HG02678 (cell line): Measurements from ENCODE around the gene ZNF106.

Source experiments
- ATAC-seq: cut with Tn5 transposase; IDR thresholded peaks from one replicate; pipeline ENCODE4 v1.9.1; 2021; ENCODE audit warnings: mild to moderate bottlenecking, moderate library complexity; ENCODE audit not compliant: unreplicated experiment

Gene ZNF106

DNA sequence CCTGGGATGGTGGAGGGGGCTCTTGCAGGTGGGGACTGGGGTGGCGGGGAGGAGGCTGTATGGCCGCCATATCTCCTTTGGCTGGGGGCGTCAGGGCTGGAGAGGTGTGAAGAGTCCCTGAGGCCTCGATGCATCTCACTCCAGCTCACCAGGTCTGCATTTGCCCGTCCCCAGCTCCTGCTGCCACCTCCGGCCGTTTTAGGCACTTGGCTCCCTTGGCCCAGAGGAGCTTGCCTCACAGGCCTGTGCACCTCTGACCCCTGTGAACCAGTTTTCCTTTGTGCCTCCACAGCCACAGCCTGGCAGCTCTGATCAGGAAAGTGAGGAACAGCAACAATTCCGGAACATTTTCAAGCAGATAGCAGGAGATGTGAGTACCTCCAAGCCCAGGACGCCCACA lies 81.9 kb downstream of the ZNF106 start:
- ATAC-seq = no peak

DNA sequence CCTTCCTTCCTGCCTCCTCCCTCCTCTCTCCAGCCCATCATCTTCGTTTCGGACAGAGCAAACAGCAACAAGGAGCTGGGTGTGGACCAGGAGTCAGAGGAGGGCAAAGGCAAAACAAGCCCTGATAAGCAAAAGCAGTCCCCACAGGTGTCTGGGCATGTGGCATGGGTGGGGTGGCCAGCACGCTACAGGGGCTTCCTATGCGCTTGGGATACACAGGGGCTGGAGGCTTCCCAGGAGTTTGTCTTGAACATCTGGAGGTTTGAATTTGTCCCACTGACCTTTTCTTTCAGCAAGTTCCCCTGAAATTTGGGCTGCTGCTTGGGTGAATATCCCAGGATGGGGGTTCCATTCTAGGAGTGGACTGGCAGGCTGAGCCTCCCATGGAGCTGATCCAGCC lies 82.8 kb downstream of the ZNF106 start:
- ATAC-seq = no peak

DNA sequence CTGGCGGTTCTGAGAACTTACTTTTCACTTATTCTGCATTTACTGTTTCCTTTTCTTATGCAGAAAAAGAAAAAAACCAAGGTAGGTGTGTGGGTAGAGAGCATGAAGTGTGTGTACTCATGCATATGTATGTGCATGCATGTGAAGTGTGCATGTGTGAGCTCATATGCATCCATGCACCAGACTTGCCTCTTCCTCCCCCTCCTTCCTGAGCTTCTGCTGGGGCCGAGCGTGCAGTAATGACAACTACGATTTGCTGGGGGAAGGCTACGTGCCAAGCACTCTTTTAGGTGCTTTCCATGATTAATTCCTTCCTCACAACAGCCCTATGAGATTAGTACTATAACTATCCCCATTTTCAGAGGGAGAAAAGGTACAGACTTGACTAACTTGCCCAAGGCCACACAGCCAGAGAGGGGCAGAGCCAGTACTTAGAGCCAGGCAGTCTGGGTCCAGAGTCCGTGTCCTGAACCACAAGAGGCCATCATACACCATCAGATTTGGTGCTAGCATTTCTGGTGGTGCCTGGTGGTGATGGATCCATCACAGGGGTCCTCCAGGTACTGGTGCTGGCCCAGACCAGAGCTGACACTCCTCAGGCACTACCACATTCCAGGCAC lies 85.0 kb downstream of the ZNF106 start:
- ATAC-seq = no peak

DNA sequence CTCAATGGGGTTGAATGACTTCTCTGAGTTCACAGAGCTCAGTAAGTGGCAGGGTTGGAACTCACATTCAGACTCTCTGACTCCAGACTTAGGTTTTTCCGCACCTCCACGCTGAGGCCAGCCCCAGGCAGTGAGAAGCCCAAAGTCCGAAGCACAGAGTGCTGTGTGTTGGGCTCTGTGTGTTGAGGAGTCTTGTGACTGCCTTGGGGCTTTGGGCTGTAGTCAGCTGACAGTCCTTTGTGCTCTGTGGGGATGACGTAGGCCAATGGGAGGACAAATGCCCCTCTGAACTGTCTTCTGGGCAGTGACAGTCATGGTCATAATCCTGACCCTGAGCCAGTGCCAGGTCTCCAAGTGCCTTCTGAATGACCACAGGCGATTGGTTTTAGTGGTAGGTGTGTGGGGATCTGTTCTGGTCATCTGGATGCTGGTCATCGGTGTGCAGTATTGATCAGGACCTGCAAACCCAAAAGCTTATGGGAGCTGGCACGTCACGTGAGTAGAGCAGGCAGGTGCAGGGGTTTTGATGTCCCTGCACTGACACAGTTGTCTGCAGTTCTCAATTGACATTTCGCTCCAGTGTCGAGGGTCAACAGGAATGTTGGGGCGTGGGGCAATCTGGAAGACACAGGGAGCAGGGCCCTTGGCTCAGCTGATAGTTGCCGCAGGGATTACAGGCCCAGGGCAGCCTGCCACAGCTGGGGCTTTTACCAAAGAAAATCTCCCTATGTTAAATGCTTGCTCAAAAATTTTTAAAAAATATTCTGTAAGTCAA lies 86.3 kb downstream of the ZNF106 start:
- no peak for ATAC-seq

DNA sequence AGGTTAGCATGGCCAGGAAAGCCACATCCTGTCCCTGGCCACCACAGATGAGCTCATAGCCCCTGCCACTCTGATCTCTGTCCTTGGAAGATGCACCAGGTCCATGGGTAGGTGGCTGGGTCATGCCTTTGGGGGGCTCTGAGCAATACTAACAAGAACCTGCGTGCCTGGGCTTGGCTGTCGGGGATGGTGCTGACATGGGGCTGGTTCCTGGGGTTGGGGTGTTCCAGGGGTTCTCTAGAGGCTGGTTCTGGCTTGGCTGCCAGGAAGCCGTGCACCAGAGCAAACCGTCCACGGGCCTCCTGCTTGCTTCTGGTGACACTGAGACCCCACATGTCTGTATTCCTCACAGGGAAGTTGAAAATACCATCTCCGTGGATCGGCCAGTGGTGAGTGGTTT lies 87.6 kb downstream of the ZNF106 start:
- ATAC-seq = no peak

DNA sequence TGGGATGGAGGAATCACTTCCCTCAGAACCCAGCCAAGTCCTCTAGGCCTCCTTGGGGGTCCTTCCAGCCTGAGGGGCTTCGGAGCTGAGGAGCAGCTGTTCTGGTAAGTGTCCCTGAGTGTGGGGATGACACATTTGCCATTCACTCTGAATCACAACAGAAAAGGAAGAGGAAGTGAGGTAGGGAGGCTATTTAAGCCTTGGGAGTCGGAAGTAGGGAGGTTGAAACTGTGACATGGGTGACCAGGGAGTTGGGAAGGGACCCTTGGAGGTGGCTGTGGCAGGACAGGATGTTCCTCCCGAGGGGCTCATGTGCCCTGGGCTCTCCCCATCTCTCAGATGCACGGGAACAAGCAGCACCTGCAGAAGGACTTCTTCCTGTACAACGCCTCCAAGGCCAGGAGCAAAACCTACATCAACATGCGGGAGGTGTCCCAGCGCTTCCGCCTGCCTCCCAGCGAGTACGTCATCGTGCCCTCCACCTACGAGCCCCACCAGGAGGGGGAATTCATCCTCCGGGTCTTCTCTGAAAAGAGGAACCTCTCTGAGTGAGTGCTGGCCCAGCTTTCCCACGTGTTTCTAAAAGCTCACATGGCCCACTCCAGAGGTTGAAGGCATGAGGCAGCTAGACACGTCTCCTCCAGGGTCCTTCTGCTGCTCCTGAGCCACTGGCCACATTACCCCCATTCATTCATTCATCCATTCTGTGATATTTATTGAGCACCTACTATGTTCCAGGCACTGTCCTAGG lies 88.3 kb downstream of the ZNF106 start:
- ATAC-seq = no peak

DNA sequence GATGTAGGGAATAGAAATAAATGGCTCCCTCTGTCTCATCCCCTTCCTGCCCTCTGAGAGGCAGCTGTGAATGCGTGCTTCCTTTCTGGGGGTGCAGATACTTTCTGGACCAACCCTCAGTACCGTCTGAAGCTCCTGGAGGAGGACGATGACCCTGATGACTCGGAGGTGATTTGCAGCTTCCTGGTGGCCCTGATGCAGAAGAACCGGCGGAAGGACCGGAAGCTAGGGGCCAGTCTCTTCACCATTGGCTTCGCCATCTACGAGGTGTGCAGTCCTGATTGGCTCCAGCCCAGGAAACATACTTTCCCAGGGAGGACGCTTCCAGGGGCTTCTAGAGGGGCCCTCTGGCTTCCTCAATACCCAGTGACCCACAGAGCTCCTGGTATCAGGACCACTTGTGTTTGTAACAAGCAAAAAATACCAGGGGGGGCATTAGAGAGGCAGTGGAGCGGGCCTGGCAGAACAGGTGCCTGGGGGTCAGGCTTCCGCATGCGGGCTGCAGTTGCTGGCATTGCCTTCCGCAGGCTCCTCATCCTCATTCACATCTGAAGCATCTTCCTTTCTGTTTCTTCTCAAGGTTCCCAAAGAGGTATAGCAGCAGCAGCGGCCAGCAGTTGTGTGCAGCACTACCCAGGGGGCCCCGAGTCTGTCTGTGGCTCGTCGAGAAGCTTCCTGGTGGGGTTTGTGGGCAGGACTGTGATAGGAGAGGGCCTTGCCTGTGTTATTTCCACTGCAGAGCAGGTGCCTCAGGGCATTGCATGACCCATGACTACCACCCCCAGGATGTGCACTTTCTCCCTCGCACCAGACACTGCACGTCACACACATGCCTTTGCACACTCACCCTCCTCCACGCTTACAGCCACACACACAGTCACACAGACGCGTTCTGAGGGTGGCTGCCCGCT lies 89.1 kb downstream of the ZNF106 start:
- no peak for ATAC-seq

DNA sequence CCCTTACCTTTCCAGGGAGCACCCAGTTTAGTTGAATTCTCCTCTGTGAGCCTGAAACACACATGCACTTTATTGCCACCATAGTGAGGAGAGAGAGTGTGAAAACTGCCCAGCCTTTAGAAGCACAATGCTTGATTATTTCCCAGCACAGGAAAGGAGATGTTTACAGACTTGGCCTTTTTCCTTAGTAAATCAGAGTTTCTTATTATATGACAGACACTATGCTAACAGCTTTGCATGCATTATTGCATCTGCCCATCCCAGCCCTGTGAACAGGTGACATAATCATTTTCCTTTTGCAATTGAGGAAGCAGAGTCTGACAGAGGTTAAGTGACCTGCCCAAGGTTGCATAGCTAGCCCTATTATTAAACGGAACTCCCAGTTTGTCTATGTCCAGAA lies 95.1 kb downstream of the ZNF106 start:
- no peak for ATAC-seq

DNA sequence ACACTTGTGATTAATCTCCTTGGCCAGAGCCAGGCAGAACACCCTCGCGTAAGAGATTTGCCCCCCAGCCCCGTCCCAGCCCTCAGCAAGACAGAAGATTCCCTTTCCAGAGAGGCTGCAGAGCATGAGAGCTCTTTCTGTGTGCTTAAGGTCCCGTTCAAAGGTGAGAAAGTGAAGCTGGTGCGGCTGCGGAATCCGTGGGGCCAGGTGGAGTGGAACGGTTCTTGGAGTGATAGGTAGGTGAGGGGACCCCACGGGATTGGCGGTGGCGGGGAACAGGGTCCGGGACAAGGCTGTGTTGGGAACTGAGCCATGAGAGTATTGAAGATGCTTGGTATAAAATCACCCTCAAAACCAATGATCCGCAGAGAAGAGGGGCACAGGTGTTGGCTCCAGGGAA lies 96.8 kb downstream of the ZNF106 start:
- ATAC-seq = no peak

DNA sequence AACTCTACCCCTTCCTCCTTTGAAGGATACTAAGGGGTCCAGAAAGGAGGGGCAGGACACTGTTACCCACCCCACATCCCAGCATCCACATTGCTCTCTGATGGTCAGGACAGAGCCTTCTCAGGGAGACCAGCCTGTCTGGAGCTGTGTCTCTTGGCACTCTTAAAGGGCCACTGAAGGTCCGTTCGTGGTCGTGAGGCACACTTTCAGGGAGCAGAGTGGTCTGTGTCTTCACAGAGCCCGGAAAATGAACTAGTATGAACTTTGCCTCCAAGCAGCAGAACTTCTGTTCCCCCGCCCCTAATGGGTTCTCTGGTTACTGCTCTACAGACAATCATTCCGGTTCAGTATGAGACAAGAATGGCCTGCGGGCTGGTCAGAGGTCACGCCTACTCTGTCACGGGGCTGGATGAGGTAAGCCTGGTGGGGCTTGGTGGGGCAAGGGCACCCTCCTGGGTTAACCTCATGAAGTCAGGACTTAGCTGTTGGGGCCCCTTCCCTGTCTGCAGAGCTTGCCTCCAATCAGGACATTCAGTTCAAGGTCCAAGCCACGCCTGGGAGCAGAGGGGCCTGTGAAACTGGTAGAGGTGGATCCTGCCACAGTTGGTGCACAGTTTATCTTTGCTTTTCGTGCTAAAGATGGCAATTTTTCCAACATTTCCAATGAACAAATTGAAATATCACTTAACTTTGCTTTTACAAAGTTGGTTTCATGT lies 98.5 kb downstream of the ZNF106 start:
- ATAC-seq = no peak

DNA sequence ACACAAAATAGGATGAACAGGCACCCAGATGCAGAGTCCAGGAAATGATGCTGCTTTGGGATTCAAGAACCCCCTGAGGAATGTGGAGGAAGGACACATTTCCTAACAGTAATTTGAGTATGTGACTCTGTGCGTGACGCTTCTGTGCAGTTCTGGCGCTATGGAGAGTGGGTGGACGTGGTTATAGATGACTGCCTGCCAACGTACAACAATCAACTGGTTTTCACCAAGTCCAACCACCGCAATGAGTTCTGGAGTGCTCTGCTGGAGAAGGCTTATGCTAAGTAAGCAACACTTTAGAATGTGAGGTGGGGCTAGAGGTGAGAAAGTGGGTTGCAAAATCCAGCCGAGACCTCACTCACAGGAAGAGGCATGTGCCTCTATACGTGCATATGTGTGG lies 103.3 kb downstream of the ZNF106 start:
- no peak for ATAC-seq

DNA sequence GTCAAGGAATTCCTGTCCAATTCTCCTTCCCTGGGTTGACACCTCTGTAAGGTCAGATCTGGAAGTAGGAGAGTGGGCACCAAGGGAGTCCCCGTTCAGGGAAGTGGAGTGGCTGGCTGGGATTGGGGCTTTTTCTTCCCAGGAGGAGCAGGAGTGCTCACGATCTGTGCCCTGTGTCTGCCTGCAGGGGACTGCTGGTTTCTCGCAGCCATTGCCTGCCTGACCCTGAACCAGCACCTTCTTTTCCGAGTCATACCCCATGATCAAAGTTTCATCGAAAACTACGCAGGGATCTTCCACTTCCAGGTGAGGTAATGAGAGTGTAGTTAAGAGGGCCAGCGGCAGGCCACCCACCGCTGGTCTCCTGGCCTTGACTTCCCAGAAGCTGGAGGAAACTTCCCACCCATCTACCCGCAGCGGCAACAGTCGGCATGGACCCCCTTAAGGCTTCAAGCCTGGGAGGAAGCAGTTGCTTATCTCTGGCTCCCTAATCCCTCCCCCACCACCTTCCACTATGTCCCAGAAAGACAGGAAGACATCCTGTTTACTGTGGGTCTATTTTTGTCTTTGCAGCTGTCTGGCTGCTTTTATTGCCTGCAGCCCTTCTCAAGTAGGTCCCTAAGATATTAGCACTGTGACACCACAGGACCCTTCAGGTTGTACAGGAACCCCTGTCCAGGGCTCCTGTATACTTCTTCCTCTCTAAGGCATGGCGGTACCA lies 104.8 kb downstream of the ZNF106 start:
- ATAC-seq = no peak

DNA sequence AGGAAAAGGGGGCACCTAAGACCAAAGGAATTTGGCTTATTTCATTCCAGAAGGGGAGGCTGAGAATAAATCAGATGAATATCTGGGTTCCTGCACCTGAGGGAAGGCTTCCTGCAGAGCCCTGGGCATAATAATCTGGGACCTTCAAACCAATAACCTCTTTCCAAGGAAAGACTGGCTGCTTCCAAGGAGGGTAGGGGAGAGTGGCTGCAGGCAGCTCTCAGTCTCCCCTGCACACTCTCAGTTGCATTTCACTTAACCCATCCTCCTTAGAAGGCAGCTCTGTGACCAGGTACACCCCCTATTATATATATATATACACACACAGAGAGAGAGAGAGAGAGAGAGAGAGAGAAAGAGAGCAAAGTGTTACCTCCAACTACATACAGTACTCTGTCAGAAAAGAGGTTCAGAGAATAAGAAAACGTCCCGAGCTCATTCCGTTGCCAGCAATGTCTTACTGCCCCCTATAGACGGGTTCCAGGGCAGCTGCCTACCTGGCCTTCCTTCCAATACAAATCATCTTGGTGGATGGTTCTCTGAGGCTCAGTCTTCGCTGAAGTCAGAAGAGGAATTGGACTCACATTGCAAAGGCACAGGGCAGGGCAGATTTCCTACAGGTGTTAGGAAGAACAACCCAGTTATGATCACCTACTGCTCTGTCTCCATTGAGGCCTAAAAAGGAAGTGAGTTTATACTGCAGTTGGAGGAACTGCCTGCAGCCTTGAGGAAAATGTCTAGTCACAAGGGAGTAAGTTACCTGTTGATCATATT lies 105.5 kb downstream of the ZNF106 start:
- ATAC-seq = no peak

DNA sequence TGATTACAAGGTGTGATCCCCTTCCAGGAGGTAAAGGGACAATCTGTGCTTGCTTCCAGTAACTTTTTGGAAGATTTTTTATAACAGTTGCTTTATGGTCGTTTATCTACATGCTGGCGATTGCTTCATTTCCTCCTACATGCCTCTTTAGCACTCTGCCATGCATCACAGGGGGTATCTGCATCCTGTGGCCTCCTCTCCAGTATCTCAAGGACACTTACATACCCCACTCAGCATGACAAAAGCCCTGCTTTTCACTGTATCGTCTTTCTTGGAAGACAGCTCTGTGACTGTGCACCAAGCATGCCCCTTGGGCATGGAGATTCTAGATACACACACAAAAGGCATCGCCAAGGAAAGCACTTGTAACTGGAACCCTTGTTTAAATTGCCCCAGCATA lies 106.3 kb downstream of the ZNF106 start:
- no peak for ATAC-seq

DNA sequence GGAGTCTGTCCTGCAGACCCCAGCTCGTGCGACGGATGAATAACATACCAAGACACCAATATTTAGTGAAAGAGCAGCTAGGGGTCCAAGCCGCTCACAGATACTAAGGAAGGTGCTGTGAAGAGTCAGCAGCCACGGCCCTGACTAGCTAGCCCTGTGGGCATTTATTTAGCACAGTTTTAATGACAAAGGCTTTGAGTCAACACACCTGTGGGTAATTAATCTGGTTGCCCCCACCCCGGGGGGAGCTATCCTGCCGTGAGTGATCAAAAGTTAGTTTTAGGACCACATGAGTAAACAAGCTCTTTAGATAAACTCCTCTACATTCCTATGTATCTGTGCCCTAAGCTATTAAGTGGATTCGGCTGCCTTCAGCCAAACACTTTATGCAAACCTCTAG lies 112.9 kb downstream of the ZNF106 start:
- no peak for ATAC-seq

DNA sequence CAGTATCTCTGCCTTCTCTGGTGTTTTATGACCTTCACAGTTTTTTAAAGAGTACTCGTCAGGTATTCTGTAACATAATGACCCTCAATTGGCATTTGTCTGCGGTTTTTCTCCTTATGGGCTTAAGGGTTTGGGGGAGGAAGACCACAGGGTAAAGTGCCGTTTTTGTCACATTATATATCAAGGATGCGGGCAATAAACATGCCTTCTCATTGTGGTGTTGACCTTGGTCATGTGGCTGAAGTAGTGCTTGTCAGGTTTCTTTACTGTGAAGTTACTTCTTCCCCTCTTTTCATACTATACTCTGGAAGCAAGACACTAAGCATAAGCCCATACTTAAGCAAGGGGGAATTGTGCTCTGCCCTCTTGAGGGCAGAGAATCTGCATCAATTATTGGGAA lies 115.0 kb downstream of the ZNF106 start:
- ATAC-seq = no peak

DNA sequence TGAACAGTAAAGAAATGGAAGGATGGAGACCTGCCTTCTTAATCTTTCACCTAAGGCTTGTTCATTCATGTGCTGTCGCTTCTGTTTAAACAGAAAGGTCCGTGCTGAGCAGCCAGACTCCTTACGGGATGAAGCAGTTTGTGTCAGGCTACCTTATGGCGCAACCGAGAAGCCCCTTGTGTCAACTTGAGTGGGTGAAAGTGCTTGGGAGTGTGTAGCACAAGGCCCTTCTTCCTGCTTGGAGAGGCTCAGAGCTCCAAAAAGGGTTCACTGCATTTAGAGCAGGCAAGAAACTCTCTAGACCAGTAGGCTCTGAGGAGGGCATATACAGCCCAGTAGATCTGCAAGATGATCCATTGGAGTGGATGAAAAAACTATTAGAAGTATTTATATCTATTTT lies 115.7 kb downstream of the ZNF106 start:
- no peak for ATAC-seq

DNA sequence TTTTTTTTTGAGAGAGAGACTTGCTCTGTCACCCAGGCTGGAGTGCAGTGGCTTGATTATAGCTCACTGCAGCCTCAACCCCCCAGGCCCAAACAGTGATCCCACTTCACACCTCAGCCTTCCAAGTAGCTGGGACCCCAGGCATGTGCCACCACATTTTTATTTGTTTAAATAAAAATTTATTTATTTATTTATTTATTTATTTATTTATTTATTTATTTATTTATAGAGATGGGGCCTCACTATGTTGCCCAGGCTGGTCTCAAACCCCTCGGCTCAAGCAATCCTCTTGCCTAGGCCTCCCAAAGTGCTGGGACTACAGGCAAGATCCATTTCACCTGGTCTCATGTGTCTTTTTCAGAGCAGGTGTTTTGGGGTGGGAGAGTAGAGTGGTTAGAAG lies 116.1 kb downstream of the ZNF106 start:
- ATAC-seq = no peak

DNA sequence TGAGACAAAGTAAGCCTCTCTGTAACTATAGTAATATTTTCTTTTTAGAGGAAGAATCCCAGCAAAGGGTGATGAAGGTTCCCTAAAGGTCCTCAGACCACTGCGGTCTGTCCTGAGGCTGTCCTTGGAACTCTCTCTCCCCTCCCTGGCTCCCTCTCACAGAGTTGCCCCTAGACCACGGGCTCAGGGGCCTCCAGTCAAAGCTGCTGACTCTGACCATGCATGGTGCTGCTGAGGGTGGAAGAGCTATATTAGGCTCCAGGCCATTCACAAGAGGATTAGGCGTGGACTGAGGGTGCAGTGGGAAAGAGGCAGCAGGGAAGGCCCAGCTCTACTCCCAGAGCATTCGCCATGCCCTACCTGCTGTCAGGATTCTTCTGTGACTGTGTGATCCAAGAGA lies 117.0 kb downstream of the ZNF106 start:
- ATAC-seq = no peak
